Daoy (cell line): Measurements from ENCODE around the gene KIF26B. TPM values are rescaled to one million over a fixed set of nuclear protein-coding genes. Genes with fewer than 3 reads are reported as not detected.
A peak's percentile ranks its signal among the peaks of the same experiment; 100 is the strongest.

Experiments used
- DNase-seq: peaks from one replicate; pipeline ENCODE4 v3.0.0-alpha.2; 2015; ENCODE audit warnings: low read depth
- total RNA-seq: library from RNA; depleted of rRNA; stranded (reverse); fragments of >200 nt; shearing (Covaris generic); gene quantifications from 2 replicates; pipeline ENCODE4 v1.2.3, GENCODE V29; 2014

KIF26B gene
- total RNA-seq, 1 experiment from 2014 or later: 1.1 TPM

DNA sequence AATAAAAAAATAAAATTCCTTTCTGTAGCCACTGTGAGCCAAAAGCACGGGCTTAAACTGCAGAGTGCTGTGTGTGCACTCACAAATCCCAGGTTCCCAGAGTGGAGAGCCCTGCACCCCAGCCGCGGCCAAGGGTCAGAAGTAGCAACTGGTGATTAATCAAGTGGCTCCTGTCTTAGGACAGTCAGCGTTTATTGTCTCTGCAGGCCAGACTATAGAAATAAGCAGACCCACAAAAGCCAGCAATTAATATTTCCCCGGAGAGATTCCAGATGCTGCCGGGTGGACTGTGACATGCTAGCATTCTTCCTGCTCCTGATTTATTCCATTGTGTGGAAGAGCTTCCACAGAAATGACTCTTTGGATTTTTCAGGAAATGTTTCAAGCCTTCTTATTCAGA lies 412.2 kb downstream of the KIF26B start:
- no peak for DNase-seq

DNA sequence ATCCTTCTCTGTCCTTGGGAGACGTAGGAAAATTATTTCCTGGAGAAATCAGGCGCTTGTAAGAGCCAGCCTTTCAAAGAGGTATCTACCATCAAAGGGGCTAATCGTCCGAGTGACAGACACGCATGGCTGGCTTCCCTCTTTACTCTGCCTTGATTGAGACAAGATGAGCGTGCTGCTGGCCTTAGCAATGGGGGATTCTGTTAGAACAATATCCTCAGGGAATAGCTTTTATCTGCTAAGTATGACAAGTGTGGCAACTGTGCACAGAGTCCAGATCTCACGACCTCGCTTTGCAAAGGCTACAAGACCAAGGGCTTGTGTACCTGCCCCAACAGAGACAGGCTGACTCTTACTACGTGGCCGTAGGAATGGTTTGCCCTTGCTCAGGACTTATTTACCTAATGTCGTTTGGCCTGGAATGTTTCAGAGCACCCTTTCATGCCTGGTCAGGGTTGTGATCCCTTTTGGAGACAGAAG lies 417.1 kb downstream of the KIF26B start:
- DNase-seq: no peak

GRCh38 chr1:245572709-245573108 lies 417.9 kb downstream of the KIF26B start:
- DNase-seq: no peak

GRCh38 chr1:245575710-245576109 lies 420.9 kb downstream of the KIF26B start:
- DNase-seq: no peak

DNA sequence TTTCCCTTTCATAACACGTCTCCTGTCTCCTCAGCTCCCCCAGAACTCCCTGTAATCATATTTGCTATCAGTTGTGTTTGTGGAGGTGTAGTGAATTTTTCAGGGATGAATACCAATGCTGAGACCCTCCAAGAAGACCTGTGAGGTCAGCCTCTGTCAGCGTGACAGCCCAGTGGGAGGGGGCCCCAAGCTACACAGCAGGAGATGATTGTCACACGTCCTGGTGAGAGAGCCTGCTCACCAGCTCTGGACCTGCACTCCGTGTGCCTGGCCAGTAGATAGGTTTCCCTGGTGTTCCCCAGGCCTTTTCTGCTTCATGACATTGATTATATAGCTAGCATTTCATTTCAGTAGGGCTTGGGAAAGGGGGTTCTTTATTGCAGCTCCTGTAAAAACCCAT lies 421.5 kb downstream of the KIF26B start:
- no peak for DNase-seq

GRCh38 chr1:245577191-245578157 lies 422.7 kb downstream of the KIF26B start:
- no peak for DNase-seq

DNA sequence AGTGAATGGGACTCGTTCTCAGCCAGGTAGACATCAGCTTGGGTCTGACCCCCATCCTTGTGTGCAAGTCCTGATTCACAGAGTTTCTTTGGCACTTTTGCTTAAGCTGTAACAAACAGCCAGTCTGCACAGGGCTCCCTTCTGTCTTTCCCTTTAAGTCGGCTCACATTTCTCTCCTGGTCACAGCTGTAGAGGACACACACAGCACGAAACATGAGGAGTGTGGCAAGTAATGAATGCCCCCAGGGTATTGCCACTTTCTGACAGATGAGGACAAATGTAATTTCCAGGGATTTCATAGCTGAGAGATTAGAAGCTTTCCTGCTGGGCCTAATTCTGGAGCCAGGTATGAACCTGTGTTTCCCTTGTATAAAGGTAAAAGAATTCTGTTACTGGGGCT lies 423.5 kb downstream of the KIF26B start:
- DNase-seq: no peak

GRCh38 chr1:245578771-245579170 lies 424.0 kb downstream of the KIF26B start:
- no peak for DNase-seq

GRCh38 chr1:245579881-245580280 lies 425.1 kb downstream of the KIF26B start:
- DNase-seq: no peak

GRCh38 chr1:245580651-245581050 lies 425.9 kb downstream of the KIF26B start:
- DNase-seq: no peak

GRCh38 chr1:245582026-245582425 lies 427.2 kb downstream of the KIF26B start:
- DNase-seq: no peak

DNA sequence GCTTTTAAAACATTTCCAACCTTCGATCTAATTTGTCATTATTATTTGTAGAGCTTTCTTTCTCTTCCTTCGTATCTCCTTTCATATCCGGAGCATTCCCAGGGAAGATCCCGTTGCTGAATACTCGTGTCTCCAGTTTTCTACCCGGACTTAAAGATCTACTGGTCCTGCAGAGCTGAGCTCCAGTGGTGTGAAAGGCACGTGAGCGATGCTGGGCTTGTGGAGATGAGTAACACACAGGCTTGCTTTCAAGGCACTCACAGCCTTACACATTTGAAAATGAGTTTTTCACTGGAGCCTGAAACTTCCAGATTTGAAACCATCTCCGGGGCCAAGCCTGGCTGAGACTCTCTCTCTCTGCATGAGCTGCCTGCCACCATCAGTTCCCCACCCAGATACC lies 428.3 kb downstream of the KIF26B start:
- DNase-seq: no peak

DNA sequence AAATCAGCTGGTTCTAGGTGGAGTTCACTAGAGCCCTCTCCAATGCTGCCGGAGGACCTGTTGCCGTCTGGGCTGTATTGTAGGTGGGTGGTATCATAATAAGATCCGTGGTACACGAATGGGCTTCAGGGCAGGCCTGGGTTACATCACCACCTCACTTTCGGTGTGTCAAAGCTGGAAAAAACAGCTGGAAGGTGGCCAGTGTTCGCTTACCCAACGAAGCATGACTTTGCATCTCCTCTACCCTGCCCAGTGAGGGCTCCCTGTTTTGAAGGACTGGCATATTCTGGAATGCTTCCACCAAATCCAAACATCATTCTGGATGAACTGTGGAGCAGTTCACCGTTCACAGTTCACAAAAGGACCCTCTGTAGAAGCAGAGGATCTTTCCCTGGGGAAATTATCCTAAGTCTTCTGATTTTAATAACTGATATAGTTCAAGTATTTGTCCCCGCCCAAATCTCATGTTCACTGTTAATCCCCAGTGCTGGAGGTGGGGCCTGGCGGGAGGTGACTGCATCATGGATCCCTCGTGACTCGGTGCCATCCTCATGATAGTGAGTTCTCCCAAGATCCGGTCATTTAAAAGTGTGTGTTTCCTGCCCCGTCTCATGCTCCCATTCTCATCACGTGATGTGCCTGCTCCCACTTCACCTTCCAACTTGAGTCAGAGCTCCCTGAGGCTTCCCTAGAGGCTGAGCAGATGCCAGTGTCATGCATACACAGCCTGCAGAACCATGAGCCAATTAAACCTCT lies 429.0 kb downstream of the KIF26B start:
- DNase-seq: no peak

GRCh38 chr1:245585252-245585959 lies 430.6 kb downstream of the KIF26B start:
- peak; percentile 83 for DNase-seq

DNA sequence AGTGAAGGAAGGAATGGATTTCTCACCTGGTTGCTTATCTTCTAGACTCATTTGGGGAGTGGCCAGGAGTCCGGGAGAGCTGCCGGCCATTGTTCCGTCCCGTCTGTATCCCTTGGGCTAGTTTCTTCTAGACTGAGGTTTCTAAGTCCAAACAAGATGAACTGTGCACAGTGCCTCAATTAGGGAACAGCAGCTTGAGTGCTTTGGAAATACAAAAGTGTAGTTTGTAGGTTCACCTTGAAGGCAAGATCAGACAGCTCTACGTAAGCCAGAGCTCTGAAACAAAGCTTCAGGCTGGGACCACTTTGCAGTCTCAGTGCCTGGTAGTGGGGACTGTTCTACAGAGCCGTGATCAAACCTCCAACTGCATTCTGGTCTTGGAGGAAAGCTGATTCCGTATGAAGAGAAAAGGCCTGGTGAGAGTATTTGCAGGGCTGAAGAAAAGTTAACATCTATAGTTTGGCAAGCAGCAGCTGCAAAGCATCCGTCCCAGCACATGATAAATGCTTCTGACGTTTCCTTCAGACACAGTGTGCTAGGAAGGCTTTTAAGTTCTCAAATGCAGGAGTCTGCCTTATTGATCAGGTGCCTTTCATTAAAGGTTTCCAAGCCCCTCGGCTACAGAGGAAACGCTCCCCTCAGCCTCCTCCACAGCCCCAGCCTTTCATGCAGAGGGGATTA lies 432.8 kb downstream of the KIF26B start:
- DNase-seq: no peak

DNA sequence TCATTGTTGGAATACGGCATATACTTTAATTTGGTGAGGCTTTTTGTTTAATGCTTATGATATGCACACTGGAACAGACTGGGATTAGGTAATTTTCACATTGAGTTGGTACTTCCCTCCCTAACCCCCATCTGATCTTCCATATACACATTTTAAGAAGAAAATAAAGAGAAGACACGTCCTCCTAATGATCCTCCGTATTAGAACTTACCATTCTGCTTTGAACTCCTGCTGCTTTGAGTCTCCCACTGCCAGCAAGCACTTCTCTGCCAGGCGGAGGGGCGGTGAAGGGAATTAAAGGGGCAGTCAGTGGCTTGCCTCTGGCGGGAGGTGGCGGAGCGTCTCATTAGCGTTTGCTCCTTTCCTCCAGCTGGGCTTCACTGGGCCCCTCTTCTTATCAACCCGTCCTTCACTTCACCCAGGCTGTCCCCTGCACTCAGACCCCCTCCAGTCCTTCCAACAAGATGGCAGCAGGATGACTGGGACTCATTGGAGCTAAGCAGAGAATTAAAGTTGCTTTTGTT lies 433.4 kb downstream of the KIF26B start:
- DNase-seq: no peak

DNA sequence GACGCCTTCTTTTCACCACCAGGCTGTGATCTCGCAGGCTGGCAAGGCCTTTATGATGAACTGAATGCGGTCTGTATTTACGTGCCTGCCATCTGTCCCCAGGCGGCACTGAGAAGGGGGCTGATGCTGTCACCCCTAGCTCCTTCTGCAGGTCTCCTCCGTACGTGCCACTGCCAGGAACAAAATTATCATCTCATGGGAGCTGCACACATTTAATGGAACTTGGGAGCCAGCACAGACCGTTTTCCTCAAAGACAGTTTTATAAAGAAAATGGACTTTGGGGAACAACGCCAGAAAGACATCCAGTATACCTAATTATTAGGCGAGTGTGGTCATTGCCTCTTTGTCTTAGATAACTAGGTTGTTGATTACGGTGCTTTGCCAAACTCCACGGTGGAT lies 434.5 kb downstream of the KIF26B start:
- DNase-seq: no peak

DNA sequence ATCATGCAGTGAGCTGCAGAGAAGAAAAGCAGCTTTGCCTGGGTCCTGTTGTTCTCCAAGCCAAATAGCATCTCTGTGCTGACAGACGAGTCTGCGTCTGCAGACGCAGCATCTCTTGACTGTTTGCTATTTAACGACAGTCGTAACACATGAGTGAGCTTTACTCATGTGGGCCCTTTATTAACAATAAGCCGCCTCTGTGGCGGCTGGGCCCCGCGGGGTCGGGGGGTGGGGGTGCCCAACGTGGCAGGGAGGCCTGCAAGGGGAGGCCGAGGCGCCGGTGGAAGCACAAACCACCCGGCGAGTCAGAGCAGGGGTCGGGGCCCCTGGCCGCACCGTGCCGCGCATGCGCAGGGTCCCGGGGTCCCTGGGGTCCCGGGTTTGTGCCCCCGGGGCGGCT lies 435.1 kb downstream of the KIF26B start:
- DNase-seq: no peak

DNA sequence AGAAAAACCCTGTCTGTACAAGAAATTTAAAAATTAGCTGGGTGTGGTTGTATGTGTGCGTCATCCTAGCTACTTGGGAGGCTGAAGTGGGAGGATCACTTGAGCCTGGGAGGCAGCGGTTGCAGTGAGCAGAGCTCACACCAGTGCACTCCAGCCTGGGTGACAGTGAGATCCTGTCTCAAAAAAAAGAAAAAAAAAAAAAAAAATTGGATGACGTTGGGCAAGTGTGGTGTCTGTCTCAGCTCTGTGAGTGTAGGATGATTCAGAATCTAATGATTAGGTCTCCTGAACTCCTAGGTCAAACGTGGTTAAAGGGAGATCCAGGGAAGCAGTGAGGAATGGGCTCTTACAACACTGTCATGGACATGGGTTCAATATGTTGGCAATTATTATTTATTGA lies 435.9 kb downstream of the KIF26B start:
- DNase-seq: peak; percentile 41

GRCh38 chr1:245591346-245592188 lies 436.8 kb downstream of the KIF26B start:
- no peak for DNase-seq

- no peak for DNase-seq
Observed at GRCh38 chr1:245592189-245592460, 437.3 kb downstream of the KIF26B start.
